Epithelial cell of proximal tubule (primary cell): ENCODE measurements around the gene MXI1. TPM values are rescaled to one million over a fixed set of nuclear protein-coding genes. Genes with fewer than 3 reads are reported as not detected.

Experiments
- DNase-seq: peaks from one replicate; pipeline ENCODE4 v3.0.0-alpha.2; 2011; ENCODE audit warnings: low read depth
- H3K4me3 ChIP-seq: 2 replicates; pipeline ENCODE4 v1.5.1; 2011; ENCODE audit warnings: low read depth, mild to moderate bottlenecking, low read length
- CTCF ChIP-seq: conservative IDR thresholded peaks from 2 replicates; pipeline ENCODE4 v1.5.1; 2012; ENCODE audit warnings: low read depth, mild to moderate bottlenecking, low read length
- total RNA-seq: library from RNA; depleted of rRNA; stranded (reverse); fragments of >200 nt; gene quantifications from 2 replicates; pipeline ENCODE4 v1.2.3, GENCODE V29; 2015

The MXI1 gene
- total RNA-seq, 1 donor from 2014 or later = 12.6 TPM

- no peak overlapping the region for H3K4me3 ChIP-seq
- TF ChIP-seq CTCF = no peak
- DNase-seq = no peak
Measured at GRCh38 chr10:110258542-110258941, 51.1 kb downstream of the MXI1 start.

- H3K4me3 ChIP-seq = no peak overlapping the region
- no peak for TF ChIP-seq CTCF
- DNase-seq = no peak
Measured at GRCh38 chr10:110259317-110259716, 51.9 kb downstream of the MXI1 start.

- H3K4me3 ChIP-seq = no peak overlapping the region
- TF ChIP-seq CTCF = no peak
- no peak for DNase-seq
Measured at GRCh38 chr10:110260746-110261477, 53.5 kb downstream of the MXI1 start.

- no peak for DNase-seq
- H3K4me3 ChIP-seq = no peak overlapping the region
- TF ChIP-seq CTCF = no peak
Measured at GRCh38 chr10:110263164-110263563, 55.8 kb downstream of the MXI1 start.

- no peak overlapping the region for H3K4me3 ChIP-seq
- no peak for TF ChIP-seq CTCF
- no peak for DNase-seq
Measured at GRCh38 chr10:110265573-110266193, 58.3 kb downstream of the MXI1 start.

GRCh38 chr10:110267276-110267675 is 59.9 kb downstream of the MXI1 start:
- no peak for TF ChIP-seq CTCF
- no peak for DNase-seq
- no peak overlapping the region for H3K4me3 ChIP-seq

- no peak overlapping the region for H3K4me3 ChIP-seq
- no peak for DNase-seq
- TF ChIP-seq CTCF = no peak
Measured at GRCh38 chr10:110268442-110268841, 61.0 kb downstream of the MXI1 start.
